Activated B cell treated with CpG ODN at 0.5 μM for 24 hours (primary cell): ENCODE measurements around the gene TFDP2. TPM values are rescaled to one million over a fixed set of nuclear protein-coding genes. Genes with fewer than 3 reads are reported as not detected.

Experiments
- ATAC-seq: fragments of 200-7000 bp; cut with Tn5 transposase; one replicate; pipeline ENCODE4 v1.10.0; 2021; ENCODE audit warnings: low read depth, mild to moderate bottlenecking, moderate library complexity
- CTCF ChIA-PET: fragments of 350-600 bp; sonication (Branson Sonifier 250); formaldehyde crosslinking; loops from one replicate; lab custom pipeline; 2021; ENCODE audit warnings: antibody characterized with exemption; lab: Charles Lee
- POLR2A ChIA-PET: fragments of 350-600 bp; sonication (Branson Sonifier 250); formaldehyde crosslinking; loops from one replicate; lab custom pipeline; 2021; ENCODE audit warnings: antibody characterized with exemption; lab: Charles Lee
- DNase-seq: peaks from one replicate; pipeline ENCODE4 v3.0.0; 2022
- H3K27ac Mint-ChIP-seq: one replicate; pipeline ENCODE4 v1.8.0; 2020; ENCODE audit warnings: mixed read lengths
- H3K27me3 Mint-ChIP-seq: one replicate; pipeline ENCODE4 v1.8.0; 2021; ENCODE audit warnings: mixed read lengths
- H3K36me3 Mint-ChIP-seq: one replicate; pipeline ENCODE4 v1.8.0; 2021; ENCODE audit warnings: low read depth, mixed read lengths
- H3K4me1 Mint-ChIP-seq: one replicate; pipeline ENCODE4 v1.8.0; 2021; ENCODE audit warnings: mixed read lengths
- H3K4me3 Mint-ChIP-seq: one replicate; pipeline ENCODE4 v1.8.0; 2020; ENCODE audit warnings: mild to moderate bottlenecking, mixed read lengths
- H3K9me3 Mint-ChIP-seq: one replicate; pipeline ENCODE4 v1.8.0; 2020; ENCODE audit warnings: mixed read lengths
- intact Hi-C: fragments of 100-400 bp; cut with micrococcal nuclease; formaldehyde crosslinking; loops from one replicate; pipeline ENCODE4 v1.15.1; 2024
- total RNA-seq: library from RNA; stranded (reverse); gene quantifications from 2 replicates; pipeline ENCODE4 v1.2.3, GENCODE V29; 2022
- TF ChIP-seq, protein P1 (sequence below): fragments of 200-600 bp; IDR thresholded peaks from one replicate; pipeline ENCODE4 v1.8.0; 2022; ENCODE audit warnings: antibody characterized with exemption, mild to moderate bottlenecking

The TFDP2 gene
- total RNA-seq, 1 donor from 2014 or later = 23.1 TPM

DNA sequence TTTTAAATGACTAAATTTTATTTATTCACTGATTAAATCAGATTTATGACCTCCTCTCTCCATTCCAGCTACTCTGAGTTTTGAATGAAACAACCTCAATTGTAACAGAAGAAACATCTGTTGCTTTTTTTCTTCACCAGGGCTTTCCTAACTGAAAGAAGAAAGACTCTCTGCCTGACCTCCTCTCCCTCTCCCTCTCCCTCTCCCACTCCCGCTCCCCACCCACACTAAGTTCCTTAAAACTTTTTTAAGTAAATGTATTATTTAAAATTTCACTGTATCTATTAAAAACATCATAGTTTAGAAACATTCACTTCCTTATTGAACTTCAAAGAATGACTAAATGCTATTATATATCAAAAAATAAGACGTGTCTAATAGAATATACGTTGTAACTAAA, 122.0 kb downstream of the TFDP2 start:
- no peak overlapping the region for H3K27ac Mint-ChIP-seq
- CTCF ChIA-PET = no interaction called here

GRCh38 chr3:142026333-142026732, 123.0 kb downstream of the TFDP2 start:
- Mint-ChIP-seq H3K27ac (no peak overlapping the region), H3K27me3 (no peaks in the 10 kb centered on the region), H3K36me3 (peaks cover 4% of the 10 kb centered on the region), H3K4me3 (no peak overlapping the region), H3K4me1 (peaks cover 20% of the 10 kb centered on the region), H3K9me3 (peaks cover 2% of the 10 kb centered on the region)
- ATAC-seq = no peak
- TF ChIP-seq, protein P1, sequence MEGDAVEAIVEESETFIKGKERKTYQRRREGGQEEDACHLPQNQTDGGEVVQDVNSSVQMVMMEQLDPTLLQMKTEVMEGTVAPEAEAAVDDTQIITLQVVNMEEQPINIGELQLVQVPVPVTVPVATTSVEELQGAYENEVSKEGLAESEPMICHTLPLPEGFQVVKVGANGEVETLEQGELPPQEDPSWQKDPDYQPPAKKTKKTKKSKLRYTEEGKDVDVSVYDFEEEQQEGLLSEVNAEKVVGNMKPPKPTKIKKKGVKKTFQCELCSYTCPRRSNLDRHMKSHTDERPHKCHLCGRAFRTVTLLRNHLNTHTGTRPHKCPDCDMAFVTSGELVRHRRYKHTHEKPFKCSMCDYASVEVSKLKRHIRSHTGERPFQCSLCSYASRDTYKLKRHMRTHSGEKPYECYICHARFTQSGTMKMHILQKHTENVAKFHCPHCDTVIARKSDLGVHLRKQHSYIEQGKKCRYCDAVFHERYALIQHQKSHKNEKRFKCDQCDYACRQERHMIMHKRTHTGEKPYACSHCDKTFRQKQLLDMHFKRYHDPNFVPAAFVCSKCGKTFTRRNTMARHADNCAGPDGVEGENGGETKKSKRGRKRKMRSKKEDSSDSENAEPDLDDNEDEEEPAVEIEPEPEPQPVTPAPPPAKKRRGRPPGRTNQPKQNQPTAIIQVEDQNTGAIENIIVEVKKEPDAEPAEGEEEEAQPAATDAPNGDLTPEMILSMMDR = no peak
- ChIA-PET POLR2A (no interaction called here), CTCF (no interaction called here)
- intact Hi-C loops = loop anchor here (2.0 to 5.0 kb wide), 3 partner anchors 121 to 551 kb away; partner anchors contain the start of genes ATP1B3, ATR and TFDP2
- no peak for DNase-seq

More for the DNA sequence above, 122.0 kb downstream of the TFDP2 start:
- TF ChIP-seq, protein P1 = no peak
- peaks cover 19% of the 10 kb centered on the region for H3K4me1 Mint-ChIP-seq
- DNase-seq (no peak), ATAC-seq (no peak)
- POLR2A ChIA-PET = no interaction called here
- H3K9me3 Mint-ChIP-seq = peaks cover 2% of the 10 kb centered on the region
- no peaks in the 10 kb centered on the region for H3K27me3 Mint-ChIP-seq
- H3K4me3 Mint-ChIP-seq = peak overlapping the region; percentile 77
- peaks cover 4% of the 10 kb centered on the region for H3K36me3 Mint-ChIP-seq
- intact Hi-C loops = loop anchor here (2.0 to 5.0 kb wide), 3 partner anchors 120 to 550 kb away; partner anchors contain the start of genes ATP1B3, ATR and TFDP2

GRCh38 chr3:142022381-142022780, 127.0 kb downstream of the TFDP2 start:
- Mint-ChIP-seq H3K4me1 (peaks cover 15% of the 10 kb centered on the region), H3K36me3 (peaks cover 7% of the 10 kb centered on the region), H3K27ac (no peak overlapping the region), H3K9me3 (no peaks in the 10 kb centered on the region), H3K27me3 (no peaks in the 10 kb centered on the region), H3K4me3 (no peak overlapping the region)
- intact Hi-C loops = no loop called here
- CTCF ChIA-PET = no interaction called here
- DNase-seq = no peak
- no peak for ATAC-seq
- TF ChIP-seq, protein P1 = no peak
- POLR2A ChIA-PET = no interaction called here

GRCh38 chr3:142021127-142021526, 128.2 kb downstream of the TFDP2 start:
- H3K4me3 Mint-ChIP-seq = no peak overlapping the region
- no peak overlapping the region for H3K27ac Mint-ChIP-seq
- no peaks in the 10 kb centered on the region for H3K27me3 Mint-ChIP-seq
- intact Hi-C loops = no loop called here
- DNase-seq (no peak), ATAC-seq (no peak)
- CTCF ChIA-PET = no interaction called here
- TF ChIP-seq, protein P1 = no peak
- peaks cover 9% of the 10 kb centered on the region for H3K4me1 Mint-ChIP-seq
- POLR2A ChIA-PET = no interaction called here
- peaks cover 7% of the 10 kb centered on the region for H3K36me3 Mint-ChIP-seq
- H3K9me3 Mint-ChIP-seq = no peaks in the 10 kb centered on the region

GRCh38 chr3:142019794-142020320, 129.5 kb downstream of the TFDP2 start:
- no peak overlapping the region for H3K4me3 Mint-ChIP-seq
- POLR2A ChIA-PET = no interaction called here
- CTCF ChIA-PET = no interaction called here
- DNase-seq (no peak), ATAC-seq (no peak)
- no peaks in the 10 kb centered on the region for H3K9me3 Mint-ChIP-seq
- H3K27me3 Mint-ChIP-seq = no peaks in the 10 kb centered on the region
- intact Hi-C loops = no loop called here
- H3K27ac Mint-ChIP-seq = no peak overlapping the region
- peaks cover 7% of the 10 kb centered on the region for H3K36me3 Mint-ChIP-seq
- peaks cover 9% of the 10 kb centered on the region for H3K4me1 Mint-ChIP-seq
- TF ChIP-seq, protein P1 = no peak
